GM19452 (cell line): Measurements from ENCODE around the gene INTS3.

Source experiments
- ATAC-seq: cut with Tn5 transposase; IDR thresholded peaks from one replicate; pipeline ENCODE4 v1.9.1; 2021; ENCODE audit not compliant: unreplicated experiment

The INTS3 gene

DNA sequence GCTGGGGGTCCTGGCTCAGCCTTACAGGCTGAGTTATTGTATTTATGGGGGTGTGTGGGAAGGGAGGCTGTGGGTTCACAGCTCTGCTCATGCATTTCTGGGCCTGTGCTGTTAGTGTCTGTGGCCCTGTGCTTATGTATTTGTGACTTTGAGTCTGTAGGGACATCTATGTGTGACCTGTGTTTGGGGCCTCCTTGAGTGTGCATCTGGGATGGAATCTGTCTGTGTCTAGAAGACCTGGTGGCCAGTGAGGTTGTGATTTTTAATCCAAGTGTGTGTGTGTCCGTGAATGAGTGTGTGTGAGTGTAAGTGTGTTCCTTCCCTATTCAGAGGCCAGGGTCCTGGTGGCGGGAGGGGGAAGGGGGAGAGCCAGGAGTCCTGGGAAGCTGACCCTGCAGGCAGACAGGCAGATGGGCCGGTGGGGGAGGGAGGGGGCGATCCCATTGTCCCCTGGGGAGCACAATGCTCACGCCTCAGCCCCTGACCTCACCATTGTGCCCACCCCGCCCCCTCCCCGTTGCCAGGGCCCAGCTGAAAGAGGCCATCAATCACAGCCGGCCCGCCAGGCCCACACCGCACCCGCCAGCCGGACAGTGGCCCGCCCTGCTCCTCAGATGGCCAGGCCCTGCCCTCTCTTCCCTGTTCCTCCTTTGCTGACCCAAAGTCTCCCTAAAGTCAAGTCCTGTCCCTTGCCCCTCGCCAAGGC is 66.9 kb downstream of the INTS3 start:
- ATAC-seq: no peak

GRCh38 chr1:153795330-153795837 is 67.5 kb downstream of the INTS3 start:
- no peak for ATAC-seq

DNA sequence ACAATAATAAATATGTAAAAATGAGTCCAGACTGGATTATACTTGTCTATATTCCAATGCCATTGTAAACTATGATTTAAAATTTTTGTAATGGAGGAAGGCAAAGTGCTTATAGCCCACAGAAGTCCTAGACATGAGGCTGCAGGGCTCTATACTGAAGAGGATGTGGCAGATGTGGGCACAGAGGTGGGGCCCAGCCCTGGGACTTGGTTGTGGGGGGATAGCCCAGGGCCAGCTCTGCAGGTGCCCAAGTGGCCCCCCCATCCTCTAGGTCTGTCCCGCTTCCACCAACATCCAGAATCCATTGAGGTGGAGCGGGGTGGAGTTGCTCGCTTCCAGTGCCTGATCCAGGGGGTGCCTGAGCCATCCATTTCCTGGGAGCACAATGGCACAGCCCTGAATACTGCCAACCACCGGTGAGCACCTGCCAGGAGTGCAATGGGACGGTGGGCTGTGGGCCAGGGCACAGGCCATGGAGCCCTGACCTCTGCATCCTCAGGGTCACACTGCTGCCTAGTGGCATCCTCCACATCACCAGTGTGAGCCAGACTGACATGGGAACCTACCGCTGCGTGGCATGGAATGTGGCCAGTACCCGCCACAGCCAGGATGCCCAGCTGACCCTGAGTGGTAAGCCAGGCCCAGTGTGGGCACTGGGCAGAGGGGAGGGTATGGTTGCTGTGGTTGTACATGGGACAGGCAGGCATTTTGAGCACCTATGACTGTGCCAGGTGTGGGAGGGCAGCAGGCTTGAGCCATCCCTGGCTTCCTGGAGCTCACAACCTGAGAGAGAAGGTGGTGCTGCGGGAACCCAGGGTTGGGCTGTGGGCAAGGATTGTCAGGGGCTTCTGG is 68.3 kb downstream of the INTS3 start:
- no peak for ATAC-seq

- peak; percentile 68 for ATAC-seq
These were observed 69.2 kb downstream of the INTS3 start for GRCh38 chr1:153796786-153797659.

DNA sequence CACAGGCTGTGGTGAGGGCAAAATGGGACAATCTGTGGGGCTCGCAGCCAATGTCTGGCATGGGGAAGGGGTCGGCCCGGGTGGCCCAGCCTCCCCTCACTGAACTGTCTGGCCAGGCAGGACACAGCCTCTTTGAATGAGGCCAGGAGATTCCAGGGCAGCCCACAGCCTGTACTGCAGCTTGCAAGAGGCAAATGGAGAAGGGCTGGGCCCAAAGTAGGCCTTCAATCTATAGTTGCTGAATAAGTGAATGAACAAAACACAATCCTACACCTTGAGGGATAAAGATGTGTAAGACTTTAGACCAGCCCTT is 70.6 kb downstream of the INTS3 start:
- no peak for ATAC-seq

DNA sequence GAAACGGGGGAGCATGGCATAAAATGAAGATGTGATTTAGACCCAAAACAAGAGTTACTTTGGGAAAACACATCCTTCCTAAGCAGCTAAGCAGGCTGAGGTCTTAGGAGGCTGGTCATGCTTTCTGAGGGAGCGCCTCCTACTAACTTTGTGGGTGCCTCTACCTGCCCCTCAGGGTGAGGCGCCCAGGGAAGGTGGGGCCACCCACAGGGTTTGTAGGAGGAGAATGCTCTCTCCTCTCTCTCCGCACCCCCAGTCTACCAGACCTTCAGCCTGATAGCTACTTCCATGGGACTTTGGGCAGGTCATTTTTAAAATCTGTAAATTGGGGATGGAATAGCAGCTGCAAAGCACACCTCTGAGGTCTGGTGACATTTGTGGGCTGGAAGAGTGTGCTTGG is 71.2 kb downstream of the INTS3 start:
- ATAC-seq: no peak

DNA sequence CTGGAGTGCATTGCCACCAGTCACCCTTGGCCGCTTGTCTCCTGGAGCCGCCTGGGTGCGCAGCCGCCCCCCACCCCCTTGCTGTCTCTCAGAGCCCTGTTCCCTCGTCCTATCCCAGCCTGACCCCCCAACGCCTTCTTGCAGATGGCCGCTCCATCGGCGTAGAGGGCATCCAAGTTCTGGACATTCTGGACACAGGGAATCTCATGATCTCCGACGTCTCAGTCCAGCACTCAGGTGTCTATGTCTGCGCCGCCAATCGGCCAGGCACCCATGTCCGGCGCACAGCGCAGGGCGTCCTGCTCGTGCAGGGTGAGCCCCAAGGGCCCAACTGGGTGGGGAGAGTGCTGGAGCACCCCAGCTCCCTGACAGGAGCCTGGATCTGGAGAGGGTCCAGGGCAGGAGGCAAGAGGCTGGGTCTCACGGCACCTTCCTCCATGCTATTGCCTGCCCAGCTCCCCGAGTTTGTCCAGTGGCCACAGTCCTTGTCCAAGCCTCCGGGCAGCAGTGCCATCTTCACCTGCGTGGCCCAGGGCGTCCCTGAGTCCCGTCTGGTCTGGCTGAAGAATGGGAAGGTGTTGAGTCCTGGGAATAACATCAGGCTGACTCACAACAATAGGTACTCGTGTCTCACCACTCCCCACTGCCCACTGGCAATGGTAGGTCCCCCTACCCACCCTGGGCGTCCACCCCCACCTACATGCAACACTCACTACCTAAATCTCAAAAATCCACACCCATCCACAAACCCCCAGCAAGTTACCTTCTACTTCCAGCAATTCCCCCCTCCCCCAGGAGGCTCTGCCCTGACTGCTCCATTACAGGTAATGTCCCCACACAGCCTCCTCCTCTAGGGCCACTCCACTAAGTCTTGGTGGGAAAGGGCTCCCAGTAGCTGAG is 72.0 kb downstream of the INTS3 start:
- no peak for ATAC-seq

- no peak for ATAC-seq
These were observed 72.7 kb downstream of the INTS3 start for GRCh38 chr1:153800516-153800915.

DNA sequence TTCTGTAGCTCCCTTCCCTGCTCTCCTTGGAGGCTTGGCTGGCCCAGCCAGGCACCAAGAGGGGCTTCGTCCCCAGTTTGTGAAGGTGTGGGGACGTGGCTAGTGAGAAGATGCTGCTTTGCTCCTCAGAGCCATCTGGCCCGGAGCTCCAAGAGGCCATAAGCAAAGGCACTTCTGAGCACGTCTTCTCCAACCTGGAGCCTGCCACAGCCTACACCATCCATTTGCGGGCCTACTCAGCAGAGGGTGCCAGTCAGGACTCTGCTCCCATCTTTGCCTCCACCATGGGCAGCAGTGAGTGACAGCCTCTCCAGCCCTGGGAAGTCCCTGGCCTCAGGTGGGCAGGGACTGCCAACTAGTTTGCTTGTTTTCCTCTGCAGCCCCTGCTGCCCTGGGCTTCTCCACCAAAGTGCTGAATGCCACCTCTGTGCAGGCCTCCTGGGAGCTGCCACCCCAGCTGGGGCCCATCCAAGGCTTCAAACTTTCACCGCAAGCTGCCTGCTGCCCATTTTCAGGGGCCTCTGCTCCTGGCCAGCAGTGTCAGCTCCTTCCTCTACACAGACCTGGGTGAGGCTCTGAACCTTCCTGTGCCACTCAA is 73.3 kb downstream of the INTS3 start:
- ATAC-seq: no peak

- no peak for ATAC-seq
These were observed 74.2 kb downstream of the INTS3 start for GRCh38 chr1:153801786-153802697.

DNA sequence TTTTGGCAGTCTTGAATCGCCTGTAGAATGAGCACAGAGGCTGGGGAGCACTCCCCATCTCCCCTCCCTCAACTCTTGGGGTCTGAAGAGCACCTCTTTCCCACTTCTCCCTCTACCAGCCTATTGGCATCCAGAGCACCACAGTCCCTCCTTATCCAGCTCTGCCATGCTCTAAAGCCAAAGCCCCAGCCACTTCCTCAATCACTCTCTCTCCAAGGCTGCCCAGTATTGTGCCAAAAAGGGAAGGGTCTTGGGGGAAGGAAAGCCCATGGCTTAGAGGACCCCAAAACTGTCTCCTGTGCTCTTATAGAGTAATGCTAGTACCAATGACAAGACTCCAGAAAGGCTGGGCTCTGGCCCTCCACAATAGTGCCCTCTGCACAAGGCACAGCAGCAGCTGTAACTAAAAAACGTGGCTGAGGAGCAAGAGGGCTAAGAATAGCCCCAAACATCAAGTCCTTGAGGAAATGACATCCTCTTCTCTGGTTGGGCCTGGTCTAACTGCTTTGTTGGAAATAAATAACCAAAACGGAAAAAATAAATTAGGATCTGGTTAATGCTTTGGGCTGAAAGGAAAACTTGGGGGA is 75.7 kb downstream of the INTS3 start:
- ATAC-seq: no peak

DNA sequence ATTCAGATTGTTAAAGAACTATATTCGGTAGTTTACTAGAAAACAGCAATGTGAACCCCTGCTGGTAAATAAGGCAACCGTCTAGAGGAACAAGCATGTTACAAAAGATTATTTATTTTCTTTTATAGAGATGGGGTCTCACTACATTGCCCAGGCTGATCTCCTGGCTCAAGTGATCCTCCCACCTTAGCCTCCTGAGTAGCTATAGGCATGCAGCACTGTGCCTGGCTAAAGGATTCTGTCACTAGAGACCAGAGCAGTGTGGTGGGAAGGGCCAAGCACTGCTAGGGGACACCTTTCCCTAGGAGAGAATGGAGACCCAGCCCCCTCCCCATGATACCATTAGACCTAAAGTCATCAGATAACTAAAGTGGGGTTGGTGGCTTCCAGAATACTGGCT is 76.3 kb downstream of the INTS3 start:
- no peak for ATAC-seq

GRCh38 chr1:153805042-153805745 is 77.3 kb downstream of the INTS3 start:
- peak; percentile 87 for ATAC-seq

DNA sequence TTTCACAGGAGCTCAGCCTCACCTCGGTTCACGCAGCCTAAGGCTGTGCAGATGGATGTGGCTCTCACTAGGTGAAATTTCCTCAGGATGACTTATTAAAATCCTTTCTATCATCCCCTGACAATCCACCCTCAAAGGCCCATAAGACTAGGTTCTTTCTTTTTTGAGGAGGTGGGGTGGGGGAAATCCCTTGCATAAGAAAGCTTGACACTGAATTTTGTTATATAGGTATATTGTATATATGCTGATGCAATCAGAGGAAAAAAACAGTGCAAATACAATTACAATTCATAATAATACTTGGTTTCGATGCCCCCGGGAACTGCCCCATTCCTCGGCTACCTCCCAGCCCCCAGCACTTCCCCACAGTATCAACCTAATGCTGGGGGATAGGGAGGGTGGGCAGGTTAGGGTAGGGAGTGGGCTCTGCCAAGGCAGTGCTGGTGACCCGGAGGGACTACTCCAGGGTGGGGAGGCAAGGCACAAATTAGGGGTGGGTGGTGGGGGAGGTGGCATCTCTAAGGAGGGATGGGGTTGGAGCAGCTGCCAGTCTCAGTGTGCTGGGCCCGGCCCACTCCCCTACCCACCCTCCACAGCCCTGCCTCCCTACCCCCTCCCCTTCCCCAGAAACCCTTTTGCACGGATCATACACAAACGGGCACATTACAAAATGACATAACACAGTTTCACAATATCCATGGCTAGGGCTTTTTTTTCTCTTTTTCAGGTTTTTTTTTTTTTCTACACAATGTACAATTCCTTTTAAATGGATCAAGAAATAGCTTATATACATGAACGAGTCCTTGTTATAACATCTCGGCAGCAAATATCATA is 78.3 kb downstream of the INTS3 start:
- ATAC-seq: no peak

DNA sequence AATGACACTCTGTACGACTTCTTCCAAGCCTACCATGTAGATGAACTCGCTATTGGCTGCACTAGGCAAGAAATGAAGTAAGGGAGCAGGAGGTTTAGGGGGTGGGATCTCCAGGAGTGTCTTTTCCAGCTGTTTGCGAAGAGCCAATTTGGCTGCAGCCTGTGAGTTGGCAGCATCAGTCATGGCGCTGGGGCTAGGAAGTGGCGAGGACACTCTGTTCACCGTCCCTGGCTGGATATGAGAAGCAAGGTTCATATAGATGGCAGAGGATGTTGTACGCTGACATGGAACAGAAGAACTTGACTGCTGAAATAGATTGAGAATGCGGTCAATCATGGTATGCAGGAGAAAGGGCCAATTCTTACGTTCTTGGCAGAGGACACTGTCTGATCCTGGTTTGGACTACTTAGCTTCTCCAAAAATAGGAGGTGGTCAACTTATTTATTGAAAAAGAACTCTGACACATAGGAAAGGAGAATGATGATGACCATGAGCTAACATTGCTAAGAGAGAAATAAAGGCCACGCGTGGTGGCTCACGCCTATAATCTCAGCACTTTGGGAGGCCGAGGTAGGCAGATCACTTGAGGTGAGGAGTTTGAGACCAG is 88.5 kb downstream of the INTS3 start:
- ATAC-seq: no peak

- no peak for ATAC-seq
These were observed 91.0 kb downstream of the INTS3 start for GRCh38 chr1:153818876-153819275.
